Measurements from ENCODE around the gene WDR11.

Gene WDR11

GRCh38 chr10:120945182-120945581 is 94.0 kb downstream of the WDR11 start:
- no peak for DNase-seq

DNA sequence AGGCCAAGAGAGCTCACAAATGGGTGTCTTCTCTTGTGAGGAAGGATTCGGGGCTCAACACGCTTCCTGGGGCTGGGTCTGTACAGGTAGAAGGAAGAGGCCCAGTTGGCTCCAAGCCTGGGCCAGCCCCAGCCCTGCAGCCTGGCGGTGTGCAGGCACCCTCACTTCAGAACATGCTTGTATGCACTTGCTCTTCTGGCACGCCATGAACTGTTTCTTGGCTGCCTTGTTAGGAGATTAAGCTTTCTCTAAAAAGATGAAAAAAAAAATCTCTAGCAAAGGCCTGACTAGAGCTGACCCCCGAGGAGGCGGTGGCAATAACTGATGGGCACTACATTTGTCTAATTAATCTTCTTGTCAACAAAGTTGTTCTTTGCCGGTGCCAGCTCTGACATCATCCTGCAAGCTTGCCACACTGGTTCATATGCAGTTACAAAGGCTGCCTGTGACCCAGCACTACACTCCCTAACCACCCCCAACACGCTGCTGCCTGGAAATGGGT is 94.7 kb downstream of the WDR11 start:
- no peak for DNase-seq

- DNase-seq, result no peak
Measured at GRCh38 chr10:120946497-120946896, 95.3 kb downstream of the WDR11 start.

DNA sequence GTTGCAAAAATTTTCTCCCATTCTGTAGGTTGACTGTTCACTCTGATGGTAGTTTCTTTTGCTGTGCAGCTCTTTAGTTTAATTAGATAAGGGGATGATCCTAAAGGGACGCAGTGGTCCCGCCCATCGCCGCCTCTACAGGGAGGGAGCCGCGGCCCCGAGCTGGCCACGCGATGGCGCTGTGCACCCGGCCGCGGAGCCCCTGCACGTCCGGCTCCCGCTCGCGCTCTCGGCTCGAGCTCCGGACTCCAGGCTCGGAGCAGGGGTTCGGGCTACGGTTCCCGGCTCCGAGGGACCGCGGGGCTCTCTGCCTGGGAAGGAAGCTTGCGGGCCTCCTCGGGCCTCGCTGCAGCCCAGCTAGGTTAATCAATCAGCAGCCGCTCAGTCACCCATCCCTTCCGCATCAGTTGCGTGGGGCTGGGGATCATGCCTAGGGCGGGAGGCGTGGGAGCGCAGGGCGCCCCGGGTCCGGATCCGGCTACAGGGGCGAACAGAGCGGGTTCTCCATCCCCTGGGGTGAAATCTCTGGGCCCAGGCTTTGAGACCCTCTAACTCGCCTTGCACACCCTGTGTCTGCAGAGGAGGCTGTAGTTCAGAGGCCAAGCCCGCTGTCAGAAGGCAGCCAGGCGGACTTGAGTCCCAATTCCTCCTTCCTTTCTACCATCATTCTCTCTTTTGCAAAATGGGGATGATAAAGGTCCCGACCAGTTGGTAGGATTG is 97.9 kb downstream of the WDR11 start:
- peak; percentile 71 for DNase-seq

DNA sequence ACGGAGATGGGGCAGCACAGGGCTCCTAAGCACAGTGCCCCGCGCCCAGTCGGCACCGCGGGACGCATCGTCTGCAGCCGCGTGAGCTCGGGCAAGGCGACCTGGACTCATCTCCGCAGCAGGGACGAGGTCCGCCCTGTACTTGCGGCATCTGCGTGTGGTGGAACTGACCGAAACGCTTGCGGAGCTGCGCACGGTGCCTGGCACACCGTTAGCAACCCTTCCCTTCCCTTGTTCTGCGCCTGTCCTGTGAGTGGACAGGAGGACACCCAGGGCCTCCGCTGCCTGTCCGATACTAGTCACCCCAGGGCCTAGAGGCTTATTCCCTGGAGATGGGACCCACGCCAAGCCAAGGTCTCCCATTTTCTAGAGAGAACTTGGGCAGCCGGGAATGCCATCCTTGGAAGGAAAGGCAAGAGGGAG is 98.5 kb downstream of the WDR11 start:
- DNase-seq, result no peak

DNA sequence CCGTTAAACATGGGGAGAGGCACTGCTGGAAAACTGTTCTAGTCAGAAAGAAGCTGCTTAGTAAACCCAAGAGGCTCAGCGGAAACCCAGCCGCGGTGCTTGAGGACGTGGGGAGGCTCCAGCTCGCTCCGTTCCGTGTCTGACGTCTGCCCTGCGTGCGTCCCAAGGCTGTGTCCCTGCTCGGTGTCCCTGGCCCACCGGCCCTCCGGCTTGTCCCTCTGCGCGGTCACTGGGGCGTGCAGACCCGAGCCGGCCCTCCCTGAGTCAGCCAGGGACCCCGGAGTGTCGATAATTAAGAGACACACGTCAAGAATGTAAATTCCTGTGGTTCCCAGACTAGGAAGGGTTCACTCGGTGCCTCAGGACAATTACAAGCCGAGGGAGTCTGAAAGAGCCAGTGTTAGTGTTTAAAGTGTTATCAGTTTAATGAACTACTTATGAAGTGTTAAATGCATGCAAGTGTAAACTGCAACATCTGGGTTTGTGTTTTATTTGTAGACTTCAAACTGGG is 98.9 kb downstream of the WDR11 start:
- peak; percentile 4 for DNase-seq

GRCh38 chr10:120951288-120951687 is 100.1 kb downstream of the WDR11 start:
- DNase-seq, result no peak

DNA sequence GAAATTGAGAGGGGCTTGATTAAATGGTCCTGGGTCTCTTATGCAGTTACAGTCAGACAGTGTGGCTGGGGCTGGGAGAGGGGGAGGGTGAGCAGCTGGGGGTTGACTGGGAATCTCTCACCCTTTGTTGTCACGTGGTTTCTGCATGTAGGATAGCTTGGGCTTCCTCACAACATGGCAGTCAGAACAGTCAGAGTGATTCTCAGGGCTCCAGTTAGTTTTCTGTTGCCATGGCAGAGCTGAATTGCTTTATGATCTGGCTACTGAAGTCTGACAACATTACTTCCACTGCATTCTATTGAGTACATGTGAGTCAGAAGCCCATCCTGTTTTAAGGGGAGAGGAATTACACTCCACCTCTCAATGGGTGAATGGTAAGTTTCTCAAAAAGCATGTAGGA is 102.7 kb downstream of the WDR11 start:
- no peak for DNase-seq

All from activated CD4-positive, alpha-beta T cell treated with anti-CD3 and anti-CD28 coated beads, Interleukin-10, Interleukin-2, amounts not matched to agents 100 ng/mL and 50 ng/mL, durations not matched to agents 16 hours and 8 hours (primary cell).